ENCODE measurements around the gene GKAP1. TPM values are rescaled to one million over a fixed set of nuclear protein-coding genes. Genes with fewer than 3 reads are reported as not detected.

Gene GKAP1
- polyA plus RNA-seq, 1 donor, result 24.7 TPM

Other genes starting within 250 kb of the GKAP1 start
- gene IDNK, start 194.6 kb downstream of the GKAP1 start, polyA plus RNA-seq (ENCODE audit: insufficient read length), result 11.5 TPM
- 117 TPM for gene UBQLN1, start 109.8 kb downstream of the GKAP1 start, polyA plus RNA-seq (ENCODE audit: insufficient read length)
- 27.4 TPM for gene KIF27, start 103.7 kb upstream of the GKAP1 start, polyA plus RNA-seq (ENCODE audit: insufficient read length)
- gene HNRNPK, start 162.4 kb upstream of the GKAP1 start, polyA plus RNA-seq (ENCODE audit: insufficient read length), result 1,020 TPM
- gene RMI1, start 163.0 kb upstream of the GKAP1 start, polyA plus RNA-seq (ENCODE audit: insufficient read length), result 26.8 TPM

Data from left kidney (tissue), 1 donor.